H1 (cell line): ENCODE results near the gene CHAT. TPM values are rescaled to one million over a fixed set of nuclear protein-coding genes. Genes with fewer than 3 reads are reported as not detected.
A peak's percentile ranks its signal among the peaks of the same experiment; 100 is the strongest.

Experiments used
- ASH2L ChIP-seq: fragments of 200-600, 300-600 bp; sonication (generic); IDR thresholded peaks from one replicate; pipeline ENCODE4 v1.7.1; 2017; ENCODE audit warnings: low read length
- CBX8 ChIP-seq: fragments of 300-800, 300-1000 bp; sonication (generic); IDR thresholded peaks from 2 replicates; pipeline ENCODE4 v1.7.1; 2016; ENCODE audit warnings: low read depth, low read length, borderline replicate concordance
- CHD7 ChIP-seq: fragments of 300-600 bp; sonication (generic); IDR thresholded peaks from 2 replicates; pipeline ENCODE4 v1.7.1; 2012; ENCODE audit warnings: low read length, moderate library complexity, mild to moderate bottlenecking, inconsistent platforms; ENCODE audit not compliant: insufficient replicate concordance
- FOSL1 ChIP-seq: IDR thresholded peaks from 2 replicates; pipeline ENCODE4 v1.6.1; 2011; ENCODE audit warnings: mild to moderate bottlenecking, low read depth, low read length, moderate library complexity; ENCODE audit not compliant: insufficient read depth
- GABPA ChIP-seq: IDR thresholded peaks from 2 replicates; pipeline ENCODE4 v1.6.1; 2011; ENCODE audit warnings: mild to moderate bottlenecking, low read length, moderate library complexity, borderline replicate concordance; ENCODE audit not compliant: insufficient read depth
- POU5F1 ChIP-seq: IDR thresholded peaks from 2 replicates; pipeline ENCODE4 v1.6.1; 2011; ENCODE audit warnings: low read depth, mild to moderate bottlenecking, low read length, moderate library complexity
- SUZ12 ChIP-seq: fragments of 200-600 bp; sonication (generic); IDR thresholded peaks from 2 replicates; pipeline ENCODE4 v1.6.1; 2012; ENCODE audit warnings: mild to moderate bottlenecking, inconsistent platforms, low read length, moderate library complexity, mixed read lengths
- polyA plus RNA-seq, 7 experiments: library from polyadenylated mRNA; depleted of rRNA in 3 of 7; stranded (reverse) in 5 of 7; unstranded in 2 of 7; fragments of >200 nt in 5 of 7; fragments of 200-250 nt in 2 of 7; gene quantifications; 1 replicate in 5 of 7; 2 replicates in 1 of 7; 4 replicates in 1 of 7; pipeline versions ENCODE4 v1.2.1 to v1.2.3, GENCODE V29; 2011 to 2013; ENCODE audit warnings: missing spikeins in 2 of 7, mixed read lengths in 2 of 7
- total RNA-seq: library from RNA; stranded (reverse); fragmentation: NEBNext Ultra II Directional; extraction: Animal tissue kit (Norgen Biotek cat#: 25700); gene quantifications from 2 replicates; pipeline ENCODE4 v1.2.1, GENCODE V29; 2021

The CHAT gene
- total and polyA plus RNA-seq, 2 of the 8 experiments (the other 6 are each of a cell fraction or from before 2014, with no cell fraction given), result not detected

DNA sequence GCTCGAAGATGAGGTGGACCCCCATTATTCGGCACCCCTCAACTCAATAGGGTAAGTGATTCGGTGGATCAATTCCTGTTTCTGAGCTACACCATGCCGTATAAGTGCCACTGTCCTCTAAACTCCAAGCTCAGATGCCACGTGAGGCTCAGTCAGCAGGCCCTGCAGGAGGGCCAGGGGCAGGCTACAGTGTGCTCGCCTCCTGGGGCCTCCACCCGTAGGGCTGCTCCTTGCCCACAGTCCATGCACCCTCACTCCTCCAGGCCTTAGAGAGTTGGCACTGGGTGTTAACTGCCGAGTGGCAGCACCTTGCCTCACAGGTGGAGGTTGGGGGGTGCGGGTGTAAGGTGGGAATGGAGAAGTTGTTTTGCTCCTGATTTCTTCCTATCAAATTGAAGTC lies 77.8 kb downstream of the CHAT start (continued):
- TF ChIP-seq CHD7 (no peak), CBX8 (no peak), SUZ12 (peak; percentile 45; the same call in 1 of the 2 replicates), ASH2L (no peak), FOSL1 (no peak), POU5F1 (no peak), GABPA (no peak)
